GM18873 (cell line): ENCODE data around the gene FNBP1.

ENCODE experiments used
- ATAC-seq: cut with Tn5 transposase; IDR thresholded peaks from one replicate; pipeline ENCODE4 v1.9.1; 2021; ENCODE audit warnings: mild to moderate bottlenecking, moderate library complexity, moderate number of reproducible peaks; ENCODE audit not compliant: unreplicated experiment, low FRiP score

FNBP1 gene

DNA sequence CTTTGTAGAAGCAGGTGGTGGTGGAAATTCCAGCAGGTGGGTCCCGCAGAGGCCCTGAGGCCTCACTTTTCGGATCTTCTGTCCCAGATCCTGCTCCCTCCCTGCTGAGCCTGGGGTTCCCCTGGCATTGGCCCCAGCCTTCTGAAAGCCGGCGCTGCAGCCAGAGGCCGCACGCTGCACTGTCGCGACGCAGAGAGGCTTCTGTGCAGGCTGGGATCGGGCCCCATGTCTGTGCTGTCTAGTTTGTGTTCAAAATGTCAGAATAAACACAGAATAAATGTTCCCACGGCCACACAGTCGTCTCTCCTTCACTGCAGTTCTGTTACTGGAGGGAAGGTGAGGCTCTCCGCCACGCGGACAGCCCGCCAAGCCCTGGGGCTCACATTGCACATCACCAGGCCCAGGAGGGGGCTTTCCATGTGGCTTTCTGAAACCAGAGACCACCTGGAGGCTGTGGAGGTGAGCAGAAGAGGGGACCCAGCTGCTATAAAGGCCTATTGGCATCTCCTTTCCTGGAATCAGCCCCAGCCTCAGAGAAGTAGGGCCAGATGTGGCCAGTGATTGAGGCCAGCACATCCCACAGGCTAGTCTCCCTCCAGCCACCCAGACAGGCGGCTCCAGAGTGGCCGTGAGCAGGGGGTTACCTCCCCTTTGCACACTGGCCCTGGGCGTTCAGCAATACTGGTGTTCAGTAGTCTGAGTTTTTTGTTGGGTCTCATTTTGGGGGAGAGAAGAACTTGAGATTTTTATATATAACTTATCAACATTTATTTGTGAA is 161.3 kb downstream of the FNBP1 start:
- ATAC-seq, result no peak

DNA sequence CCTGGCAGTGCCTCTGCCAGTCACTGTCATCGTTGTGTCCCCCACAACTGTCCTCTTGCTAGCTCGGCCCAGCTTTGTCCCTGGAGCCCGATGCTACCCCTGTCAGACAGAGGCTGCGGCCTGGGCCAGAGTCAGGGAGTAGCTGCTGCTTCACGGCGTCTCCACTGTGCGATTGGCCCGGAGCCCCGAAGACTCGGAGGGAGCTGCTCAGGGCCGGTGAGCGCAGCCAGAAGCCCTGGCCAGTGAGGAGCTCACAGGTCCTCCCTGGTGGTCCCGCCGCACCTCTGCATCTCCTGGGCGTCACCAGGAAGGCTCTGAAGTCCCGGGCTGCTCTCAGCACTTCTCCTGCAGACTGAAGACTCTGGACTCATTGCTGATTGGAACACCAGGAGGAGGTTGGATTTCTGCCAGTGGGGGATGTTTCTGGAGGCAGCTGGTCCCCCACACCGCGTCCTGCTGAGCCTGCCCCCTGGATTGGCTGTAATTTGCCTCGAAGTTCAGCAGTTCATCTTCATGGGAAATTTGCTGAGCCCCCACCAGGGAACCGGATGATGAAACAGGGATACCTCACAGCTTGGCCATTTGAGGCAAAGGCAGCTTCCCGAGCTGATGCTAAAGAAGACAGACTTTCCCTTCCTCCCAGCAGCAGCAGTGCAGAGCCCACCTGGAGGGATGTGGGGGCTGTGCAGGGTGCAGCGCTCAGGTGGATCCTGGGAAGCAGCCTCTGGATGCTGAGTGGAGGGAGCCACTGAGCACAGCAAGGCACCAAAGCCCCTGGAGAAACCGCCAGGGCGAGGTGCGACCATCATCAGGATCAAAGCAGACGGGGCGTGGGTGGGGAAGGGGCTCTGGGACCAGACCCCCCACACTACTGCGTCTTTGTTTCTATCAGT is 162.1 kb downstream of the FNBP1 start:
- ATAC-seq, result no peak

DNA sequence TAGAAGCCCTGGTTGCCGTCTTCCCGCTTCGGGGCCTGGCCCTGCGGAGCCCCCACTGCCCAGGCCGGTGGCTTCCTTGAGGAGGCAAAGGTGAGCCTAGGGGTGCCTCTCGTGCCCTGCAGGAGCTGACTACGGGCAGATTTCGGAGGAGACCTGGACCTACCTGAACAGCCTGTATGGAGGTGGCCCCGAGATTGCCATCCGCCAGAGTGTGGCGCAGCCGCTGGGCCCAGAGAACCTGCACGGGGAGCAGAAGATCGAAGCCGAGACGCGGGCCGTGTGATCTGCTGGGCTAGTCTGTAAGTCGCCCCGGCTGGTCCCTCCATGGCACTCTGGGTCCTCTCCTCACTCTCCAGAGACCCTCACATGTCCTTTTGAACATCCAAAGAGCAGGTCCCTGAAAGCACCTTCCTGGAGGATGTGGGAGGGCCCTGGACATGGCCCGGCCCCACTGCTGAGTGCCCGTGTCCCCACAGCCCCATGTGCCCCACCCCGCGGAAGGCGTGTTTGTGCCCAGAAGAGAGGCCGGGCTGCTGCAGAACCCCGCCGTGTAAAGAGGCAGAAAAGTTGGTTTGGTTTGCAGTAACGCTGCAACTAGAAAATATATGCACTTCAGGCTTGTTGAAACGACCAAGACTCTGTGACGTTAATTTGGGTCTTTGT is 162.9 kb downstream of the FNBP1 start:
- no peak for ATAC-seq

DNA sequence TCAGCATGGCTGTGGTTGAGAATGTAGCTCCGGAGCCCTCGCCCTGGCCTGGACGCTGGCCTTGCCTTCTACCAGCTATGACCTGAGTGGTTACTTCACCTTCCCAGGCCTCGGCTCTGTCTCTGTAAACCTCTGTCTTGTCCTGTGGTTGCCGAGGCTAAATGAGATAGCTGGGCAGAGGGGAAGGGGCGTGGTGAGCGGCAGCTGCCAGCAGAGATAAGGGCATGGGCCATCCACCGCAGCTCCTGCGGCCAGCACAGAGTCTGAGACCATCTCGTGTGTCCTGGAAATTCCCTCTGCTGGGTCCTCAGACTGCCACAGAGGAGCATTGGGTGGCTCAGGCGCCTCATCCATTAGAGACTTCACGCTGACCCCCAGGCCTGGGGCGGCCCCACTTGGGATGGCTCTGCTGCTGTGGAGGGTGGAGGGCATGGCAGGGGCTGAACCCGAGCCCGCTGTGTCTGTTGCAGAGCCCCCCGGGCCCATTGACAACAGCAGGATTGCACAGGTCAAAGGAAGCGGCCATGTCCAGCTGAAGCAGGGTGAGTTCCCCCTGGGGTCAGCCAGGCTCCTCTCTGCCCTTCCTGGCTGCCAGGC is 163.8 kb downstream of the FNBP1 start:
- no peak for ATAC-seq

DNA sequence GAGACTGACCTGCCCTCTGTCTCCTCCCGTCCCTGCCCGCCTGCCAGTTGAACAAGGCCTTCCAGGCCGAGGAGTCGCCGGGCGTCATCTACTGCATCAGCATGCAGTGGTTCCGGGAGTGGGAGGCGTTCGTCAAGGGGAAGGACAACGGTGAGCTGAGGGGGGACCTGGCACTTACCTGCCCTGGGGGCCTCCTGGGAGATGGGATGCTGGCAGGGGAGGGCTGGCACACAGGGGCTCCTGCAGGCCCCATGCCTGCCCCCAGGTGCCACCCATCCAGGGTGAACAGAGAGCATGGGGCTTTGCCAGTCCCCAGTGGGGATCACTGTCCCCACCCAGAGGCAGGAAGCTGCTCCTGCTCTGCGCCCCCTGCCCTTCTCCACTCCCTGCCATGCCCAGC is 164.7 kb downstream of the FNBP1 start:
- ATAC-seq, result no peak

DNA sequence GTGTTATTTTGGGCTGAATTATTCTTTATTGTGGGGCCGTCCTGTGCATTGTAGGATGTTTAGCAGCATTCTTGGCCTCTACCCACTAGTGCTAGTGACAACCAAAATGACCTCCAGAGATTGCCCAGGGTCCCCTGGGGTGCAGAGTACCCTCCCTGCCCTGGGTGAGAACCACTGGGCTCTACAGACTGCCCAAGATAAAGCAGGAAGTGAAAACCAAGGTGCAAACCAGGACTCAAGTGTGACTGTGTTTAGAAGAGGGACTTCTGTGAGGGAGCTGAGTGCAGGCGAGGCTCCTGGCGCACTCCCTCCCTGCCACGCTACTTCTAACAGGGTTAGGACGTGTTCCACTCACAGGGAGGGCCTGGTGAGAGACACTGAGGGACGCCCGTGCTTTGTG is 166.2 kb downstream of the FNBP1 start:
- no peak for ATAC-seq

DNA sequence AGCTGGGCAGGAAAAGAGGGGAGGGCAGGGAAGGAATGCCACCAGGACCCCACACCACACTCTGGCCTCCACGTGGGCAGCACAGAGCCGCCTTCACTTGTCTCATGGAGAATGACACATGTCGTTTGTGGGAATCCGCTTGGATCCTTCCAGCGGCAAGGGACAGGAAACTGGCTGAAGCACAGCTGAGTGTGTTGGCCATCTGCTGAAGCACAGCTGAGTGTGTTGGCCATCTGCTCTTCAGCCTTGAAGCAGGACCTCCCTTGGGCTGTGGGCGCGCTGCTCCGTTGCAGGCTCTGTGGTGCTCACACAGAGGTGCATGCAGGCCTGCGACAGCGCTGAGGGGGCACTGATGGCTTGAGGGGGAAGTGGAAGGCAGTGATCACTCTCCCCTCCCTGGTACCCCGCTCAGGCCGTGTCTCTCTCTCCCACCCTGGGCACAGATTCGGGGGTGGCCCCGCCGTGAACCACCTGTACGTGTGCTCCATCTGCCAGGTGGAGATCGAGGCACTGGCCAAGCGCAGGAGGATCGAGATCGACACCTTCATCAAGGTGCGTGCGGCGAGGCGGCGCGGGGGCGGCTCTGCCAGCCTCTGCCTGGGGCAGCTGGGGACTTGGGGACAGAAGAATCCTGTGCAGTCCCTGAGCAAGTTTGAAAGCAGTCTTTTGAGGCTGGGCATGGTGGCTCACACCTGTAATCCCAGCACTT is 167.1 kb downstream of the FNBP1 start:
- ATAC-seq, result no peak

DNA sequence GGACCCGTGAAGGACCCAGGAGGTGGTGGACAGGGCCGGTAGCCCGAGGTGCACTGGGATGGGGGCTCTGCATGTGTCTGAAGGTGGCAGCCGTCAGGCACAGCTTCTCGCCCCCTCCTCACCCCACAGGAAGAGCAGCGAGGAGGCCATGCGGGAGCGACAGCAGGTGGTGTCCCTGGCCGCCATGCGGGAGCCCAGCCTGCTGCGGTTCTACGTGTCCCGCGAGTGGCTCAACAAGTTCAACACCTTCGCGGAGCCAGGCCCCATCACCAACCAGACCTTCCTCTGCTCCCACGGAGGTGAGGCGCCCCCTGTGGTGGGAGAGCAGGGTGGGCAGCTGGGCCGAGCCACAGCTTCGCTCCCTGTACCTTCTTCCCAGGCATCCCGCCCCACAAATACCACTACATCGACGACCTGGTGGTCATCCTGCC is 167.8 kb downstream of the FNBP1 start:
- ATAC-seq, result no peak

DNA sequence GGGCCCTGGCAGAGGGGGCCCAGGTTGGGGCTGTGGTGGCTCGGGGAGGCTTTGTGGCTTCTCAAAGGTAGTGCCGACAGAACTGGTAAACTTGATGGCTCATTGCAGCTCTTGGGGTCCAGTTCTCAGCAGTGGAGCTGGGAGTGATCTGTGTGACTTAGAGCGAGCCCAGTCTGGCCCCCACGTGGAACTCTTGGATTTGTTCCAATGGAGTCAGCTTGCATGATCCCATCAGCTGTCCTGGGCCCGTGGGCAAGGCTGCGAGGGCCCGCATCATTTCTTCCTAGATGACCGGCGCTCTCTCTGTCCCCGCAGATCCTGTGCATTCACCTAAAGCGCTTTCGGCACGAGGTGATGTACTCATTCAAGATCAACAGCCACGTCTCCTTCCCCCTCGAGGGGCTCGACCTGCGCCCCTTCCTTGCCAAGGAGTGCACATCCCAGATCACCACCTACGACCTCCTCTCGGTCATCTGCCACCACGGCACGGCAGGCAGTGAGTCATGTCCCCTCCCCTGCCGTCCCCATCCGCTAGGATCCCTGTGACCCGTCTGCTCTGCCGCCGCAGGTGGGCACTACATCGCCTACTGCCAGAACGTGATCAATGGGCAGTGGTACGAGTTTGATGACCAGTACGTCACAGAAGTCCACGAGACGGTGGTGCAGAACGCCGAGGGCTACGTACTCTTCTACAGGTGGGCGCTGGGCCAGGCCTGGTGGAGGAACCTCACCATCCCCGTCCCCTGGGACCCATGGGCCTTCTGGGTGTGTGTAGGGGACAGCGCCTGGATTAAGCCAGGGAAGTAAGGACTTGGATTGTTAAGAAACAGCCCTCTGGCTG is 168.5 kb downstream of the FNBP1 start:
- no peak for ATAC-seq

DNA sequence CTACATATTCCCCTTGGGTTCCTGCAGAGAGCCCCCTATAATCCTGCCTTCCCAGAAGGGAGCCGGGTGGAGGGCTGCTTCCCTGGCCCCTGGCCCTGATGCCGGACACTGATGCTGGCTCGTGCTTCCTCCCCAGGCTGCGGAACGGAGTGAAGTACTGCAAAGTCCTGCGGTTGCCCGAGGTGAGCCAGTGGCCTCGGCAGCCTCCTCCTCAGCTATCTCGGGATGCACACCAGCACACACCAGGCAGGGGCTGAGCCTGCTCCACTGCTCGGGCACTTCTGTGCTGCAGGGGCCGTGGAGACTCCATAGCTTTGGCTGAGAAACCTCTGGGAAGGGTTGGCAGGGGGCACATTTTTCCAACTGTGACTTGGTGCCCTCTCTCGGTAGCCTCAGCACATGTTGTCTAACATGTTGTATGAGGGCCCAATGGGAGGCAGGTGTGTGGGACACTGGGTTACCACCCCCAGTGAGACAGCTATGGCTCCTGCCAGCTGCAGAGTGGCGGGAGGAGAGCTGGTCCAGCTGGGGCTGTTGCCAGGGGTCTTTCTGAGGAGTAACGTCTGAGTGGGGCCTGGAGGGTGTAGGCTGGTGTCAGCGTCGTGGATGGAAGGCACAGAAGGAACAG is 169.3 kb downstream of the FNBP1 start:
- ATAC-seq, result no peak

DNA sequence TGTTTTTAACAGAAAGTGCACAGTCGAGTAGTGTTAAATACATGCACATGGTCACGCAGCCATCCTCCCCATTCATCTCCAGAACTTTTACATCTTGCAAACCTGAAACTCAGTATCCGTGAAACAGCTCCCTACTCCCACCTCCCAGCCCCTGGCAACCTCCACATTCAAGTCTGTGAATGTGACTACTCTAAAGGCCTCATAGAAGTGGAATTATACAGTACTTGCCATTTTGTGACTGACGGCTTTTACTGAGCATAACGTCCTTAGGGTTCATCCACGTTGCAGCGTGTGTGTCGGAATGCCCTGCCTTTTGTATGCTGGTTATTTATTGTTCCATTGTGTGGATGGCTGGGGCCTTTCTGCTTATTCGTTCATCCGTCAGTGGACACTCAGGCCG is 171.9 kb downstream of the FNBP1 start:
- ATAC-seq, result no peak

DNA sequence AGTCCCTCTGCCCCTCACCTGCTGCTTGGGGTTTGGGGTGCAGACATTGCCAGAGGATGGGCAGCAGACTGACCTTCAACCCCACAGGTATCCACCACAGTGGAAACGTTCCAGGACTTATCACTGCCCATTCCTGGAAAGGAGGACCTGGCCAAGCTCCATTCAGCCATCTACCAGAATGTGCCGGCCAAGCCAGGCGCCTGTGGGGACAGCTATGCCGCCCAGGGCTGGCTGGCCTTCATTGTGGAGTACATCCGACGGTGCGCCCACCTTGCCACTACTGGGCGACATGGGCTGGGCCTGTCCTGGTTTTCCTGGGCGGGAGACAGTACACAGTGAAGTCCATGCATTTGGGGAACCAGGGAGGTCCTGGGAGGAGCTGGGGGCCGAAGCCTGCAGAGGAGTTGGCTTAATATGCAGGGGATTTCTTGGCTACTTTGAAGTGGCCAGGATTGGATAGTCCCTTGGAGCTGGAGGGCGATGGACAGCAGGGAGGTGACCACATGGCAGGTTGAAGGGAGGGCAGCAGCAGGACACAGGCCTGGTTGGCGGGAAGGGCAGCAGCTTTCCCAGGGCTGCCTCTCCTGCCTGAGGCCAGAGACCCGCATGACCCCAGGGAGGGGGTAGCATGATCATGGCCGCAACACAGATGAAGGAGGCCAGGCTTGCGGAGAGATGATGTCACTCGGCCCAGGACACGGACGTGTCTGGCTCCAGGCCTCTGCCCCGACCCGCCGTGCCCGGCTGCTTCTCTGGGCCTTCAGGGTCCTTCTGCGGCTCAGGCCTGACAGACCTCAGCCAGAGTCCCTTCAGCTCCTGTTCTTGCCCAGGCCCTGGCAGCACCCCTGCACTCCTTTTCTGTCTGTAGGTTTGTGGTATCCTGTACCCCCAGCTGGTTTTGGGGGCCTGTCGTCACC is 173.1 kb downstream of the FNBP1 start:
- no peak for ATAC-seq

DNA sequence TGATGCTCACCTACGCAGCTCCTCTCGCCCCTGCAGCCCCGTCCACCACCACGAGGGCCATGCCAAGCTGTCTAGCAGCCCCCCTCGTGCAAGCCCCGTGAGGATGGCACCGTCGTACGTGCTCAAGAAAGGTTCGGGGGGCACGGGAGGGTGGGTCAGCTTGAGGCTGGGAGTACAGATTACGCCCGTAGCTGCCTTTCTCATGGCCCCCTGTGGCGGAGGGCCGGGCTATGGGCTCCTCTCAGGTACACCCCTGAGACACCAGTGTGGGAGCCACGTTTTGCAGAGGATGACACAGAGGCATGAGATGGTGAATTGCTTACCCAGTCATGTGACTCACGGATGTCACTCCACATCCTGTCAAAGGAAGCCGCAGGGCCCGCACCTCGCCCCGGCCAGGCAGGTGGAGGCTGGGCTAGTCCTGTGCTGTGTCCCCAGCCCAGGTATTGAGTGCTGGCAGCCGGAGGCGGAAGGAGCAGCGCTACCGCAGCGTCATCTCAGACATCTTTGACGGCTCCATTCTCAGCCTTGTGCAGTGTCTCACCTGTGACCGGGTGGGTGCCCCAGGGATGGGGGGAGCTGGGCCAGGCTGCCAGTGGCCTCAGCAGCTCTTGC is 174.0 kb downstream of the FNBP1 start:
- ATAC-seq, result no peak

DNA sequence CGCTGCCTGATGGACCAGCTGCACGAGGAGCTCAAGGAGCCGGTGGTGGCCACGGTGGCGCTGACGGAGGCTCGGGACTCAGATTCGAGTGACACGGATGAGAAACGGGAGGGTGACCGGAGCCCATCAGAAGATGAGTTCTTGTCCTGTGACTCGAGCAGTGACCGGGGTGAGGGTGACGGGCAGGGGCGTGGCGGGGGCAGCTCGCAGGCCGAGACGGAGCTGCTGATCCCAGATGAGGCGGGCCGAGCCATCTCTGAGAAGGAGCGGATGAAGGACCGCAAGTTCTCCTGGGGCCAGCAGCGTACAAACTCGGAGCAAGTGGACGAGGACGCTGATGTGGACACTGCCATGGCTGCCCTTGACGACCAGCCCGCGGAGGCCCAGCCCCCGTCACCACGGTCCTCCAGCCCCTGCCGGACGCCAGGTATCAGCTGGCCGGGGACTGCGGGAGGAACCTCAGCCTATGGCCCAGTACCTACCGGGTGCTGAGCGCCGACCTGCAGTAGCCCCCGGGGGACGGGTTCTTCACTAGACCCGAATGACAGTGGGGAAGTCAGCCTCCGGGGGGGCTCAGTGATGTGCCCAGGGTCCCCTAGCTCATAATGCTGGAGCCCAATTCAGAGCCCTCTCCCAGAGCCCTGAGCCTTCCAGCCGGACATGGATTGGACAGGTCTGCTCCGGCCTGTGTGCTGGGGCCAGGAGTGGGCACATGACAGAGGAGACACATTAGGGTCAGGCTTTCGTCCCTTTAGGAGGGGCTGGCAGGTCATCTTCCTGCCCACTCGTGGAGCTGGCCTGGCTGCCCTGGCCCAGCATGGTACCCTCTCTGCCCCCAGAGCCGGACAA is 174.7 kb downstream of the FNBP1 start:
- no peak for ATAC-seq

DNA sequence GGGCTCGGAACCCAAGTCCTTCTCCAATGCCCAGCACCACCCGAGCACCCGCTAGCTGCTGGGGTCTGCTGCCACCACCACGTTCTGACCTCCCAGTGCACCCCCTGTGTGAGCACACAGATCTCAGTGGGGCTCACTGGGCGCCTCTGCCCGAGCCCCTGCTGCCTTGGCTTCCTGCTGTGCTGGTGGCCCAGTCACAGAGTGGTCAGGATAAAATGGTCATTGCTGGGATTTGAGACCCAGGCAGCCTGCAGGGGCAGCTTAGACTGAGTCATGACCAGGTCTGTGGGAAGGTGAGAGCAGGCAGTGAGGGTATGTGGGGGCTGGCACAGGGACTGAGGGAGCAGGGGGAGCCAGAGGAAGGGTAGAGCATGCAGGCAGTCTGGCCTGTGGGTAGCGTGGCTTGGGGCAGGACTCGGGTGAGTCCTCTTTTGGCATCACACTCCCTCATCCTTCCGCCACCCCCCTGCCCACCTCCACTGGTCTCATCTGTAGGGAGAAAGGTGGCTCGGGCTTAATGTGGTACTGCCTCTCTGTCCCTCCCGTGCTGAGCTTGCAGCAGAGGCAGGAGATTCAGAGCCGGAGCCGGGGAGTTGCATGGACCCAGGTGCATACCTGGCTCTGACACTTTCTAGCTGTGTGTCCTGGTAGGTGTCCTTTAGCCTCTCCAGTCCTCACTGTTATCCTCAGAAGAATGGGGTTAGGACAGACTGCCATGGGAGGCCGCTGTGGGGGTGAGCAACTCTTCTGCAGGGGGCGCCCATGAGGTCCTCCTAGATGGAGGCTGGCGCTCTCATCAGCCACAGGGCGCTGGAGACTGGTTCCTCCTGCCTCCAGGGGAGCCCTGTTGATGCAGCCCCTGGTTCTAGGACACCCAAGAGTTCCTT is 175.6 kb downstream of the FNBP1 start:
- no peak for ATAC-seq
